Skin of body (tissue), 2 donors: ENCODE results near the gene FGF4. TPM values are rescaled to one million over a fixed set of nuclear protein-coding genes. Genes with fewer than 3 reads are reported as not detected.

Source experiments
- DNase-seq: peaks from one replicate; lab custom pipeline; 2025; lab: John Stamatoyannopoulos, UW
- total RNA-seq: library from RNA; depleted of rRNA; stranded (reverse); fragments of >200 nt; gene quantifications from one replicate; pipeline ENCODE4 v1.2.3, GENCODE V29; 2014

The FGF4 gene
- total RNA-seq, result not detected

GRCh38 chr11:69775163-69775755 lies at the start of gene FGF4:
Gene FGF4, minus strand, starts transcription at chr11:69775341. Its CDS starts 257 bp downstream, at chr11:69775084.
- DNase-seq, result no peak

GRCh38 chr11:69823641-69824265 lies 48.6 kb upstream of the FGF4 start:
- DNase-seq, result no peak

DNA sequence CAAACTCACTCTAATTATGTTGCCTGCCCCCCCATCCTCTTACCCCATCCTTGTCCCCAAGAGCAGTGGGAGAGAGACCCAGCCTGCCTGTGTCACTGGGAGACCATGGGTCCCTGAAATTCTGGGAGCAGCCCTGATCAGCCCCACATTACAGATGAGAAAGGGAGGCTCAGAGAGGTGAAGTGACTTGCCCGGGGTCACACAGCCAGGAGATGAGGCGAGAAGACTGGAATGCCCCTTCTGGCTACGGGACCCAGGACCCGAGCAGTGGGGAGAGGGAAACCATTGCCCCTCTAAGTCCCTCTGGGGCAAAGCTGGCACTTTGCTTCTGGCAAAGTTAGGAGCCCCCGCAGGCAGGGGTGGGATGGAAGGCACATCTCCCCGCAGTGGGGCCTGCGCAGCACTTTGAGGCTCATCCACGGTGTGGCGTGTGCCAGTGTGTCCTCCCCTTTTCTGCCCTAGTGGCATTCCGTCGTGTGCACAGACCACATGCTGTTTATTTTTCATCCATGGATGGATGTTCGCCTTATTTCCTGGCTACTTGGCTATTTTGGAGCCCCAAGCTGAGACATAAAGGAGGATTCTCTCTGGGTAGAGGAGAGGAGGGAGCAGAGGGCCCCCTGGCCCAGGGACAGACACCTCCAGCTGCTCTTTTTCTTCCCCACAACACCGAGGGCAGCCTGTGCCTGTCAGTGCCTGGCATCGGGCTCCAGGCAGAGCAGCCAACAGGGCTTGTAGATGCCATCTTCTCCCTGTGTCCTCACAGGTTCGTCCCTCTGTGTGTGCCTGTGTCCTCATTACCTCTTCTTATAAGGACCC lies 47.7 kb upstream of the FGF4 start:
- no peak for DNase-seq

DNA sequence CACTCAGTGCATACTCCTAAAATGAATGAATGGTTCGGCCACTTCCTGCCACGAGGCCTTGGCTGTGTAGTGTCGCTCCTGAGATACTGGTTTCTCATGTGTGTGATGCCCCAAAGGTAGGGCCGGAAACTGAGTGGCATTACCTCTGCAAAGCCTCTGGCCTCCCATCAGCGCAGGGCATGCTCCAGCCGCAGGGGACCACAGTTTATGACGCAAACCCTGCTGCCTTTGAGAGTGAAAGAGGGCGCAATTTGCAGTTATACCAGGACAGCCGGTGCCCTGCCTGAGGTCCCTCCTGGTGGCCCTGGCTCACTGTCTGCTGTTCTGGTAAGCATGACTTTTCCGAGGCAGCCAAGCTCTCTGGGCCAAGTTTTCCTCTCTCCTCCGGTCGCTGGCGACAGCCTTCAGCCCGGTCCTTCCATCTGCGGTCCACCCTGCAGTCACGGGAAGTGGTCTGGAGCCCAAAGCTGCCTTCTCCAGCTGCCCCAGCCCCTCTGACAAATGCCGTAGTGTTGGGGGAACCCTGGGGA lies 46.4 kb upstream of the FGF4 start:
- no peak for DNase-seq

DNA sequence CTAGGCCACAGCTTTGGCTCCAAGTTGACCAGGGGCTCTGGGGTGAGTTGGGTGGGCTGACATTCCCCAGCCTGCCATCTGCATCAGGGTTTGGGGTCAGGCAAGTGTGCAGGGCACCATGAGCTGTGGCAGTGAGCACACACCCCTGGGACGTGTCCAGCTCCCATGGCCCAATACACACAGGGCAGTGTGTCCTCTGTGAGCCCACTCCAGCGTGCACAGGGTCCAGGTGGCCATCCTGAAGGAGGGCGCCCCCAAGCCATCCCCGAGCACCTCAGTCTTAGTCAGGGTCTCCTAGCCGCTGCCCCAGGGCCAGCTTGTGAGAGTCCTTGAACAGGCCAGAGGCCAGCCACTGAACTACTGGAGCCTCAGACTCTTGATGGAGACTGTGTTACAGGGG lies 45.3 kb upstream of the FGF4 start:
- DNase-seq, result no peak

- no peak for DNase-seq
Observed at GRCh38 chr11:69819541-69820070, 44.5 kb upstream of the FGF4 start.

- DNase-seq, result no peak
Observed at GRCh38 chr11:69818603-69819441, 43.7 kb upstream of the FGF4 start, which contains the start of gene FGF3. Gene FGF3, minus strand, starts transcription at chr11:69819416. Its CDS starts 483 bp downstream, at chr11:69818933.

- no peak for DNase-seq
Observed at GRCh38 chr11:69818231-69818602, 43.1 kb upstream of the FGF4 start.

- DNase-seq, result no peak
Observed at GRCh38 chr11:69817265-69818230, 42.4 kb upstream of the FGF4 start.

DNA sequence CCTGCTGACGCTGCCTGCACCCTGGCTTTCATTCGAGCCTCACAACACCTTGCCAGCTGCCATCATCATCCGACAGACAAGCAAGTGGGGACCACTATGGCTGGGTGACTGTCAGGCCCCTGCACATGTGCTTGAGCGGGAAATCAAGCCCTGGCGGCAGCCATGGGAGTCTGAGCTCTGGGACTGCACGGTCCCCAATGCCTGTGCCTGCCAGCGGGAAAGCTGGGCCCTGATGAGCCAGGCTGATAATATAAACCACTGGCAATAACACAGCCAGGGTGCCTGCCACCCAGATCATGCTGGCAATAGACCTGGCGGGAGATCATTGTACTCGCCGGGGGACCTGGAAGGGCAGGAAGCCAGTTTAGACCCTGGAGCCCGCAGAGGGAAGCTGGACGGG lies 41.5 kb upstream of the FGF4 start:
- DNase-seq, result no peak

- no peak for DNase-seq
Observed at GRCh38 chr11:69815973-69816372, 40.8 kb upstream of the FGF4 start.

DNA sequence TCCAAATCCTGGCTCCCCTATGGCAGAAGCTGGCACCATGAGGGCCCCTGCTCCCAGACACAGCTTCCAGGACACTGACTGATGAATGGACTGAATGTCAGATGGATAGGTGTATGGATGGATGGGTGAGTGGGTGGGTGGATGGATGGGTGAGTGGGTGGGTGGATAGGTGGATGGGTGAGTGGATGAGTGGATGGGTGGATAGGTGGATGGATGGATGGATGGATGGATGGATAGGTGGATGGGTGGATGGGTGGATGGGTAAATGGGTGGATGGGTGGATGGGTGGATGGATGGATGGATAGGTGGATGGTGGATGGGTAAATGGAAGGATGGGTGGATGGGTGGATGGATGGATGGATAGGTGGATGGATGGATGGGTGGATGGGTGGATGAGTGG lies 39.8 kb upstream of the FGF4 start:
- no peak for DNase-seq

- no peak for DNase-seq
Observed at GRCh38 chr11:69814411-69814810, 39.3 kb upstream of the FGF4 start.

DNA sequence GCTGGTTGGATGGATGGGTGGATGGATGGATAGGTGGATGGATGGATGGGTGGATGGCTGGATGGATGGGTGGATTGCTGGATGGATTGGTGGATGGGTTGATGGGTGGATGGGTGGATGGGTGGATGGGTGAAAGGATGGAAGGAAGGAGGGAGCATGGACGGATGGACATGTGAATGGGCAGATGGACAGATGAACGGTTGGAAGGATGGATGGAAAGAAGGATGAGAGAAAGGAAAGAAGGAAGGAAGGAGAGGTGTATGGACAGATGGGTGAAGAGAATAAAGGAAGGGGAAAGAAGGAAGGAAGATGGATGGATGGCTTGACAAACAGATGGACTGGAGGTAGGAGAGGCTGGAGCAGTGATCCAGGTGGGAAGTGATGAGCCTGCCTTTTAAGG lies 38.7 kb upstream of the FGF4 start:
- DNase-seq, result no peak

DNA sequence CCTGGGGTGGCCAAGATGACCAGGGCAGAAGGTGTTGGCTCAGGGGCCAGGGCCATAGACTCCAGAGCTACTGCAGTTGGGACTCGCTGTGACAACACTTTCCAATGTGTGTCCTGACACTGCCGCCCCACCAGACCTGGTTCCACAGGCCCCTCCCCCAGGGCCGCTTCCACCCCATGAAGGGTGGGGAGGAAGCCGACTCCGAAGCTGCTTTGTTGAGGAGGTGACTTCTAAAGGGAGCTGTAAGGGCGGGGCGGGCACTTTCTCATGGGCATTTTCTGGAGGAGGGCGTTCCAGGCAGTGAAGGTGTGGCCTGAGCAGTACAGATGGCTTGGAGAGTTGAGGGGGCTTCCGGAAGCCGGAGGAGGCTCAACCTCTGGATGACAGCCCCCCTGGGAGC lies 37.8 kb upstream of the FGF4 start:
- DNase-seq, result no peak

DNA sequence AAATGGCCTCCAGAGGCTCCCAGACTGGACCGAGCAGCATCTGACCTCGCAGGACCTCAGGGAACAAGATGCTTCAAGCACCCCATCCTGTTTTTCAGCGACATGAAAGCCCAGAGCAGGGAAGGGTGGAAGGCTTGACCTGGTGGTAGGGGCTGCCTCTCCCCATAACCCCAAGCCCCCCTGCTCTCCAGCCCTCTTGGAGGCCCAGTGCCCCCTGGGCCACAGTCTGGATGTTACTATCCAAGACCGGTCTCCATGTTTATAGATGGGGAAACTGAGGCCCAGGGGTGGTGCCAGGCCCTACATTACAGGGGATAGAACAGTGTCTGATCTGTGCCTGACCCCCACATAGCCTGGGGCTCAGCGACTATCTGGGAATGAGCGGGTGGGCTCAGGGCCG lies 37.1 kb upstream of the FGF4 start:
- no peak for DNase-seq

DNA sequence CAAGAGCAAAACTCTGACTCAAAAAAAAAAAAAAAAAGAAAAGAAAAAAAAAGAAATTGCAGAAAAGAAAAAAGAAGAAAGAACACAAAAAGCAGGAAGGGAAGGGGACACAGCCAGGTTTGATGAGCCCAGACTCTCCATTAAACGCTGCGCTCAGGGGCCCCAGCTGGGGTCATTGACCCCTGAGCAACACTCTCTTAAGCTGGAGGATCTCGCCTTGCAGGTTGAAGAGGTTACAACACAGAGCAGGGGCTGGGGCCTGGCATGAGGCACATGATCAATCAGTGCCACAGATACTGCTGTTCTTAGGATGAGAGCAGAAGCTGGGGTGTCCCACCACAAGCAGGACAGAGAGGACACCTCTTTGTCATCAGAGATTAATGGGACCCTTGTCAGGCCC lies 36.3 kb upstream of the FGF4 start:
- no peak for DNase-seq

GRCh38 chr11:69810289-69811118 lies 35.4 kb upstream of the FGF4 start:
- no peak for DNase-seq

DNA sequence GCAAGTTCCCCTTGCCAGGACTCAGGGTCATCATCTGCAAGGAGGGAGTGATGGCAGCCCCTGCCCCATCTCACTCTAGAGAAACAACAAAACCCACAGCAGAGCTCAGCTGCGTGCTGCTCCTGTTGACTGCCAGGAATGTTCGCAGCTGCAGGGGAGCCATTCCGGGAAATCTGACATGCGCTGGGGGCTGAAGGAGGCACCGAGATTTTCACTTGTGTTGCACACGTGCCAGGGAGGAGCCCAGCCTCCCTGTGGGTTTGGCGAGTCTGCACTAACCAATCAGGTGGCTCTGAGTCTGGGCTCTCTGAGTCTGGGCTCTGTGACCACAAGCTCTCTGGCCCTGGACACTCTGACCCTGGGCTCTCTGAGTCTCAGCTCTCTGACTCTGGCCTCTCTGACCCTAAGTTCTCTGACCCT lies 33.5 kb upstream of the FGF4 start:
- no peak for DNase-seq
